K562 (cell line): Measurements from ENCODE around the gene CLDN7. TPM values are rescaled to one million over a fixed set of nuclear protein-coding genes. Genes with fewer than 3 reads are reported as not detected.

Experiments
- CBX5 ChIP-seq: IDR thresholded peaks from 2 replicates; pipeline ENCODE4 v1.6.1; 2014; ENCODE audit warnings: low read depth, borderline replicate concordance
- EZH2 ChIP-seq: IDR thresholded peaks from 2 replicates; pipeline ENCODE4 v1.6.1; 2012; ENCODE audit warnings: low read depth, mild to moderate bottlenecking, inconsistent platforms, low read length, borderline replicate concordance
- FOXA1 ChIP-seq: fragments of 450-650 bp; IDR thresholded peaks from 2 replicates; pipeline ENCODE4 v1.6.1; 2016; ENCODE audit warnings: mild to moderate bottlenecking, borderline replicate concordance
- FOXJ3 ChIP-seq: sonication (generic); formaldehyde crosslinking; IDR thresholded peaks from 2 replicates; pipeline ENCODE4 v1.4.0; 2020; ENCODE audit warnings: mild to moderate bottlenecking, missing genetic modification reagents
- GATAD2B ChIP-seq: fragments of 450-650 bp; IDR thresholded peaks from 2 replicates; pipeline ENCODE4 v1.6.1; 2017; ENCODE audit warnings: mild to moderate bottlenecking, borderline replicate concordance
- MCM5 ChIP-seq: fragments of 450-650 bp; IDR thresholded peaks from 2 replicates; pipeline ENCODE4 v1.6.1; 2016; ENCODE audit warnings: low read depth
- NONO ChIP-seq, 2 experiments: fragments of 200-400 bp in 1 of 2; fragments of 450-650 bp in 1 of 2; formaldehyde crosslinking in 1 of 2; IDR thresholded peaks; 2 replicates each; pipeline ENCODE4 v1.6.1; 2017; ENCODE audit warnings: low read depth in 2 of 2, mild to moderate bottlenecking in 2 of 2, moderate library complexity in 2 of 2, low read length in 1 of 2
- POLR2B ChIP-seq: fragments of 450-650 bp; IDR thresholded peaks from 2 replicates; pipeline ENCODE4 v1.6.1; 2018; ENCODE audit warnings: low read depth; ENCODE audit not compliant: partially characterized antibody
- PRPF4 ChIP-seq: fragments of 200-400 bp; formaldehyde crosslinking; IDR thresholded peaks from one replicate; pipeline ENCODE4 v1.6.1; 2017; ENCODE audit warnings: low read length, low read depth, mild to moderate bottlenecking; ENCODE audit not compliant: insufficient read depth, poor library complexity, severe bottlenecking
- PURB ChIP-seq: sonication (generic); formaldehyde crosslinking; IDR thresholded peaks from 2 replicates; pipeline ENCODE4 v1.9.0; 2021; ENCODE audit warnings: low read depth, mild to moderate bottlenecking, missing genetic modification reagents
- RHOXF2B ChIP-seq: fragments of 250-450 bp; sonication (Bioruptor Pico); conservative IDR thresholded peaks from 2 replicates; pipeline ENCODE4 v1.5.1; 2021
- SAFB2 ChIP-seq: fragments of 200-400 bp; formaldehyde crosslinking; IDR thresholded peaks from 2 replicates; pipeline ENCODE4 v1.6.1; 2018; ENCODE audit warnings: borderline replicate concordance, low read length, low read depth, moderate library complexity; ENCODE audit not compliant: severe bottlenecking
- ZC3H11A ChIP-seq: IDR thresholded peaks from 2 replicates; pipeline ENCODE4 v1.6.1; 2012; ENCODE audit warnings: low read depth, low read length, improper control_type of control experiment
- ZFP30 ChIP-seq: fragments of 250-450 bp; sonication (Bioruptor Pico); IDR thresholded peaks from 2 replicates; pipeline ENCODE4 v1.8.0; 2022; ENCODE audit warnings: moderate library complexity, mild to moderate bottlenecking, inconsistent platforms, borderline replicate concordance
- ZNF146 ChIP-seq: IDR thresholded peaks from one replicate; pipeline ENCODE4 v1.6.1; 2018; ENCODE audit warnings: missing compliant biosample characterization; ENCODE audit not compliant: unreplicated experiment
- ZNF551 ChIP-seq: fragments of 250-450 bp; sonication (Bioruptor Pico); IDR thresholded peaks from 2 replicates; pipeline ENCODE4 v1.5.0; 2021; ENCODE audit warnings: mild to moderate bottlenecking, moderate library complexity
- polyA plus RNA-seq, 8 experiments: library from polyadenylated mRNA; depleted of rRNA in 4 of 8; stranded (reverse) in 5 of 8; unstranded in 3 of 8; fragments of >200 nt; fragmentation: Nextera tagmentation in 2 of 8; fragmentation: Illumina TruSeq in 1 of 8; extraction: Ambion mirVana in 2 of 8; extraction: Trizol in 1 of 8; gene quantifications; 2 replicates each; pipeline versions ENCODE4 v1.2.1 to v1.2.3, GENCODE V29; 2011 to 2014; ENCODE audit warnings: inconsistent platforms in 1 of 8, missing spikeins in 1 of 8
- total RNA-seq, 7 experiments: library from RNA; depleted of rRNA in 6 of 7; stranded (reverse); fragments of >200 nt in 6 of 7; fragmentation: Illumina TruSeq in 2 of 7; extraction: Trizol in 2 of 7; gene quantifications; 2 replicates each; pipeline versions ENCODE4 v1.2.1 to v1.2.3, GENCODE V29; 2011 to 2021; ENCODE audit warnings: low replicate concordance in 1 of 7
- TF ChIP-seq, protein P1 (sequence below): IDR thresholded peaks from 2 replicates; pipeline ENCODE4 v1.6.1; 2011; ENCODE audit not compliant: insufficient read length; ENCODE audit errors: extremely low read depth
- TF ChIP-seq, protein P2 (sequence below): sonication (generic); formaldehyde crosslinking; IDR thresholded peaks from 2 replicates; pipeline ENCODE4 v1.8.0; 2023; ENCODE audit warnings: missing genetic modification reagents, mild to moderate bottlenecking, borderline replicate concordance
- TF ChIP-seq, protein P3 (sequence below): fragments of 450-650 bp; formaldehyde crosslinking; IDR thresholded peaks from 2 replicates; pipeline ENCODE4 v1.4.0; 2020; ENCODE audit warnings: mild to moderate bottlenecking, moderate library complexity
- TF ChIP-seq, protein P4 (sequence below): fragments of 450-650 bp; formaldehyde crosslinking; IDR thresholded peaks from 2 replicates; pipeline ENCODE4 v1.4.0; 2022; ENCODE audit warnings: missing genetic modification characterization

Gene CLDN7
- total and polyA plus RNA-seq, 9 of the 15 experiments (the other 6 are each of a cell fraction or from before 2014, with no cell fraction given): 2.2 to 14.5 (median 7.6) TPM

- TF ChIP-seq ZNF146 (CRISPR knock-in tag): no peak
- no peak for TF ChIP-seq ZFP30 (CRISPR knock-in tag)
- TF ChIP-seq FOXJ3 (CRISPR knock-in tag): no peak
- no peak for TF ChIP-seq POLR2B
- no peak for TF ChIP-seq PRPF4
- TF ChIP-seq, protein P1, sequence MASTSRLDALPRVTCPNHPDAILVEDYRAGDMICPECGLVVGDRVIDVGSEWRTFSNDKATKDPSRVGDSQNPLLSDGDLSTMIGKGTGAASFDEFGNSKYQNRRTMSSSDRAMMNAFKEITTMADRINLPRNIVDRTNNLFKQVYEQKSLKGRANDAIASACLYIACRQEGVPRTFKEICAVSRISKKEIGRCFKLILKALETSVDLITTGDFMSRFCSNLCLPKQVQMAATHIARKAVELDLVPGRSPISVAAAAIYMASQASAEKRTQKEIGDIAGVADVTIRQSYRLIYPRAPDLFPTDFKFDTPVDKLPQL: no peak
- TF ChIP-seq RHOXF2B (CRISPR knock-in tag): no peak
- no peak for TF ChIP-seq SAFB2
- TF ChIP-seq ZC3H11A: no peak
- no peak for TF ChIP-seq ZNF551 (CRISPR knock-in tag)
- TF ChIP-seq FOXA1: no peak
- TF ChIP-seq, protein P2, sequence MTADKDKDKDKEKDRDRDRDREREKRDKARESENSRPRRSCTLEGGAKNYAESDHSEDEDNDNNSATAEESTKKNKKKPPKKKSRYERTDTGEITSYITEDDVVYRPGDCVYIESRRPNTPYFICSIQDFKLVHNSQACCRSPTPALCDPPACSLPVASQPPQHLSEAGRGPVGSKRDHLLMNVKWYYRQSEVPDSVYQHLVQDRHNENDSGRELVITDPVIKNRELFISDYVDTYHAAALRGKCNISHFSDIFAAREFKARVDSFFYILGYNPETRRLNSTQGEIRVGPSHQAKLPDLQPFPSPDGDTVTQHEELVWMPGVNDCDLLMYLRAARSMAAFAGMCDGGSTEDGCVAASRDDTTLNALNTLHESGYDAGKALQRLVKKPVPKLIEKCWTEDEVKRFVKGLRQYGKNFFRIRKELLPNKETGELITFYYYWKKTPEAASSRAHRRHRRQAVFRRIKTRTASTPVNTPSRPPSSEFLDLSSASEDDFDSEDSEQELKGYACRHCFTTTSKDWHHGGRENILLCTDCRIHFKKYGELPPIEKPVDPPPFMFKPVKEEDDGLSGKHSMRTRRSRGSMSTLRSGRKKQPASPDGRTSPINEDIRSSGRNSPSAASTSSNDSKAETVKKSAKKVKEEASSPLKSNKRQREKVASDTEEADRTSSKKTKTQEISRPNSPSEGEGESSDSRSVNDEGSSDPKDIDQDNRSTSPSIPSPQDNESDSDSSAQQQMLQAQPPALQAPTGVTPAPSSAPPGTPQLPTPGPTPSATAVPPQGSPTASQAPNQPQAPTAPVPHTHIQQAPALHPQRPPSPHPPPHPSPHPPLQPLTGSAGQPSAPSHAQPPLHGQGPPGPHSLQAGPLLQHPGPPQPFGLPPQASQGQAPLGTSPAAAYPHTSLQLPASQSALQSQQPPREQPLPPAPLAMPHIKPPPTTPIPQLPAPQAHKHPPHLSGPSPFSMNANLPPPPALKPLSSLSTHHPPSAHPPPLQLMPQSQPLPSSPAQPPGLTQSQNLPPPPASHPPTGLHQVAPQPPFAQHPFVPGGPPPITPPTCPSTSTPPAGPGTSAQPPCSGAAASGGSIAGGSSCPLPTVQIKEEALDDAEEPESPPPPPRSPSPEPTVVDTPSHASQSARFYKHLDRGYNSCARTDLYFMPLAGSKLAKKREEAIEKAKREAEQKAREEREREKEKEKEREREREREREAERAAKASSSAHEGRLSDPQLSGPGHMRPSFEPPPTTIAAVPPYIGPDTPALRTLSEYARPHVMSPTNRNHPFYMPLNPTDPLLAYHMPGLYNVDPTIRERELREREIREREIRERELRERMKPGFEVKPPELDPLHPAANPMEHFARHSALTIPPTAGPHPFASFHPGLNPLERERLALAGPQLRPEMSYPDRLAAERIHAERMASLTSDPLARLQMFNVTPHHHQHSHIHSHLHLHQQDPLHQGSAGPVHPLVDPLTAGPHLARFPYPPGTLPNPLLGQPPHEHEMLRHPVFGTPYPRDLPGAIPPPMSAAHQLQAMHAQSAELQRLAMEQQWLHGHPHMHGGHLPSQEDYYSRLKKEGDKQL (CRISPR knock-in tag): no peak
- TF ChIP-seq PURB (CRISPR knock-in tag): no peak
- TF ChIP-seq MCM5: no peak
- TF ChIP-seq NONO (IDR thresholded peaks at IDR 0.05; ENCODE audit: low read depth in 2 of 2, low read length in 1 of 2): 0 out of 4 replicates have a peak, but pooled peaks of 1 of the 2 experiments have one; percentile 14
- TF ChIP-seq, protein P3, sequence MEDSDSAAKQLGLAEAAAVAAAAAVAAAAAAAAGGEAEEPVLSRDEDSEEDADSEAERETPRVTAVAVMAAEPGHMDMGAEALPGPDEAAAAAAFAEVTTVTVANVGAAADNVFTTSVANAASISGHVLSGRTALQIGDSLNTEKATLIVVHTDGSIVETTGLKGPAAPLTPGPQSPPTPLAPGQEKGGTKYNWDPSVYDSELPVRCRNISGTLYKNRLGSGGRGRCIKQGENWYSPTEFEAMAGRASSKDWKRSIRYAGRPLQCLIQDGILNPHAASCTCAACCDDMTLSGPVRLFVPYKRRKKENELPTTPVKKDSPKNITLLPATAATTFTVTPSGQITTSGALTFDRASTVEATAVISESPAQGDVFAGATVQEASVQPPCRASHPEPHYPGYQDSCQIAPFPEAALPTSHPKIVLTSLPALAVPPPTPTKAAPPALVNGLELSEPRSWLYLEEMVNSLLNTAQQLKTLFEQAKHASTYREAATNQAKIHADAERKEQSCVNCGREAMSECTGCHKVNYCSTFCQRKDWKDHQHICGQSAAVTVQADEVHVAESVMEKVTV (CRISPR knock-in tag): peak; percentile 69
- no peak for TF ChIP-seq EZH2
- TF ChIP-seq GATAD2B: no peak; the same call in 1 of the 2 replicates
- no peak for TF ChIP-seq CBX5
- TF ChIP-seq, protein P4, sequence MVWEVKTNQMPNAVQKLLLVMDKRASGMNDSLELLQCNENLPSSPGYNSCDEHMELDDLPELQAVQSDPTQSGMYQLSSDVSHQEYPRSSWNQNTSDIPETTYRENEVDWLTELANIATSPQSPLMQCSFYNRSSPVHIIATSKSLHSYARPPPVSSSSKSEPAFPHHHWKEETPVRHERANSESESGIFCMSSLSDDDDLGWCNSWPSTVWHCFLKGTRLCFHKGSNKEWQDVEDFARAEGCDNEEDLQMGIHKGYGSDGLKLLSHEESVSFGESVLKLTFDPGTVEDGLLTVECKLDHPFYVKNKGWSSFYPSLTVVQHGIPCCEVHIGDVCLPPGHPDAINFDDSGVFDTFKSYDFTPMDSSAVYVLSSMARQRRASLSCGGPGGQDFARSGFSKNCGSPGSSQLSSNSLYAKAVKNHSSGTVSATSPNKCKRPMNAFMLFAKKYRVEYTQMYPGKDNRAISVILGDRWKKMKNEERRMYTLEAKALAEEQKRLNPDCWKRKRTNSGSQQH (CRISPR knock-in tag): no peak
Observed at GRCh38 chr17:7280519-7281073, 18.3 kb upstream of the CLDN7 start (continued).
